H1 (cell line): ENCODE results near the gene RFTN2. TPM values are rescaled to one million over a fixed set of nuclear protein-coding genes. Genes with fewer than 3 reads are reported as not detected.

Source experiments
- CTCF ChIA-PET: fragments of 300-600 bp; sonication (Branson Sonifier 250); formaldehyde crosslinking; loops from one replicate; lab custom pipeline; 2021; ENCODE audit not compliant: partially characterized antibody; lab: Charles Lee
- POLR2A ChIA-PET: fragments of 300-600 bp; sonication (Branson Sonifier 250); formaldehyde crosslinking; loops from one replicate; lab custom pipeline; 2021; ENCODE audit warnings: inconsistent platforms; ENCODE audit not compliant: partially characterized antibody; lab: Charles Lee
- DNase-seq, 2 experiments: peaks; one replicate each; pipeline versions ENCODE4 v3.0.0 to v3.0.0-alpha.2; 2010 to 2022; ENCODE audit warnings: low spot score in 2 of 2, low read depth in 1 of 2, mixed read lengths in 1 of 2
- FAIRE-seq: peaks from 2 replicates; lab custom pipeline; 2011; peaks lifted over from hg19 to GRCh38; lab: Jason Lieb, UNC
- H2AFZ ChIP-seq: 2 replicates; pipeline ENCODE4 v1.8.1; 2012; ENCODE audit warnings: low read length, inconsistent platforms
- H2AK5ac ChIP-seq: 2 replicates; pipeline ENCODE4 v1.6.1; 2013; ENCODE audit warnings: low read depth, low read length
- H2BK120ac ChIP-seq: replicated peaks from 2 replicates; pipeline ENCODE3; 2013; ENCODE audit warnings: low read depth, low read length, inconsistent platforms
- H2BK12ac ChIP-seq: 2 replicates; pipeline ENCODE4 v1.6.1; 2013; ENCODE audit warnings: low read depth, low read length
- H2BK15ac ChIP-seq: 2 replicates; pipeline ENCODE4 v1.6.1; 2013; ENCODE audit warnings: low read length
- H2BK20ac ChIP-seq: 2 replicates; pipeline ENCODE4 v1.6.1; 2013; ENCODE audit warnings: low read length
- H2BK5ac ChIP-seq: 2 replicates; pipeline ENCODE4 v1.6.1; 2013; ENCODE audit warnings: low read depth, low read length
- H3K14ac ChIP-seq: 2 replicates; pipeline ENCODE4 v1.6.1; 2013; ENCODE audit warnings: inconsistent platforms; ENCODE audit not compliant: insufficient read length
- H3K18ac ChIP-seq: 2 replicates; pipeline ENCODE4 v1.6.1; 2013; ENCODE audit warnings: low read length; ENCODE audit errors: extremely low read depth
- H3K23ac ChIP-seq: 2 replicates; pipeline ENCODE4 v1.6.1; 2013; ENCODE audit warnings: inconsistent platforms; ENCODE audit not compliant: insufficient read length
- H3K23me2 ChIP-seq: 2 replicates; pipeline ENCODE4 v1.6.1; 2013; ENCODE audit warnings: low read depth, low read length
- H3K27ac ChIP-seq: 2 replicates; pipeline ENCODE4 v1.6.1; 2011; ENCODE audit warnings: low read depth, low read length, inconsistent platforms
- H3K27me3 ChIP-seq, 4 experiments: replicated peaks in 1 of 4; 1 replicate in 1 of 4; 2 replicates in 3 of 4; pipeline versions ENCODE4 v1.6.1 to v1.8.1; 2011 to 2013; ENCODE audit warnings: low read length in 3 of 4, mild to moderate bottlenecking in 3 of 4, inconsistent platforms in 2 of 4, mixed read lengths in 2 of 4, moderate library complexity in 1 of 4; ENCODE audit not compliant: control insufficient read depth in 3 of 4, insufficient read depth in 3 of 4; ENCODE audit errors: extremely low read depth in 1 of 4
- H3K36me3 ChIP-seq, 4 experiments: 2 replicates each; pipeline versions ENCODE4 v1.6.1 to v1.8.1; 2011 to 2013; ENCODE audit warnings: mild to moderate bottlenecking in 4 of 4, low read length in 3 of 4, moderate library complexity in 2 of 4, control low read depth in 1 of 4, inconsistent platforms in 1 of 4; ENCODE audit not compliant: insufficient read depth in 4 of 4, control insufficient read depth in 2 of 4
- H3K4ac ChIP-seq: replicated peaks from 2 replicates; pipeline ENCODE3; 2013; ENCODE audit warnings: low read length, low read depth, mixed read lengths, inconsistent platforms; ENCODE audit not compliant: insufficient read length
- H3K4me1 ChIP-seq, 4 experiments: replicated peaks in 1 of 4; 1 replicate in 1 of 4; 2 replicates in 3 of 4; pipeline versions ENCODE4 v1.6.1 to v1.8.1; 2011 to 2013; ENCODE audit warnings: low read length in 3 of 4, inconsistent platforms in 2 of 4, mixed read lengths in 1 of 4; ENCODE audit not compliant: insufficient read depth in 4 of 4, control insufficient read depth in 3 of 4
- H3K4me2 ChIP-seq, 2 experiments: 2 replicates each; pipeline versions ENCODE4 v1.6.1 to v1.8.1; 2011 to 2013; ENCODE audit warnings: low read depth in 2 of 2, low read length in 2 of 2, control low read depth in 1 of 2, inconsistent platforms in 1 of 2, mild to moderate bottlenecking in 1 of 2; ENCODE audit not compliant: insufficient read depth in 1 of 2
- H3K4me3 ChIP-seq, 4 experiments: fragments of 200-600, 300-600 bp in 1 of 4; sonication (generic), shearing (Covaris generic), sonication (Bioruptor Twin) in 1 of 4; 2 replicates each; pipeline versions ENCODE4 v1.5.1 to v1.8.1; 2011 to 2016; ENCODE audit warnings: low read length in 4 of 4, low read depth in 3 of 4, control low read depth in 2 of 4, inconsistent platforms in 2 of 4, mild to moderate bottlenecking in 2 of 4, mixed read lengths in 1 of 4, moderate library complexity in 1 of 4; ENCODE audit not compliant: insufficient read depth in 2 of 4; ENCODE audit errors: extremely low read depth in 1 of 4
- H3K56ac ChIP-seq: replicated peaks from 2 replicates; pipeline ENCODE3; 2013; ENCODE audit warnings: low read depth, mild to moderate bottlenecking, mixed read lengths, low read length, inconsistent platforms; ENCODE audit not compliant: insufficient read length
- H3K79me1 ChIP-seq: 2 replicates; pipeline ENCODE4 v1.6.1; 2013; ENCODE audit warnings: low read depth, low read length, control low read depth
- H3K79me2 ChIP-seq, 2 experiments: 2 replicates each; pipeline versions ENCODE4 v1.6.1 to v1.8.1; 2012 to 2013; ENCODE audit warnings: low read length in 2 of 2, mild to moderate bottlenecking in 2 of 2, inconsistent platforms in 1 of 2; ENCODE audit not compliant: insufficient read depth in 2 of 2, control insufficient read depth in 1 of 2
- H3K9ac ChIP-seq, 4 experiments: replicated peaks in 1 of 4; 1 replicate in 1 of 4; 2 replicates in 3 of 4; pipeline versions ENCODE4 v1.6.1 to v1.8.1; 2011 to 2013; ENCODE audit warnings: low read depth in 3 of 4, low read length in 3 of 4, control low read depth in 2 of 4, mild to moderate bottlenecking in 2 of 4, moderate library complexity in 2 of 4, inconsistent platforms in 1 of 4; ENCODE audit errors: extremely low read depth in 1 of 4
- H3K9me3 ChIP-seq, 2 experiments: 2 replicates each; pipeline versions ENCODE4 v1.6.1 to v1.8.1; 2012 to 2013; ENCODE audit warnings: mild to moderate bottlenecking in 2 of 2, moderate library complexity in 2 of 2, control low read depth in 1 of 2, inconsistent platforms in 1 of 2, low read depth in 1 of 2, low read length in 1 of 2, mixed read lengths in 1 of 2; ENCODE audit not compliant: insufficient read depth in 2 of 2
- H4K20me1 ChIP-seq, 2 experiments: replicated peaks in 1 of 2; 2 replicates each; pipeline versions ENCODE3 to v1.8.1; 2011 to 2013; ENCODE audit warnings: inconsistent platforms in 2 of 2, low read length in 2 of 2, mild to moderate bottlenecking in 1 of 2; ENCODE audit not compliant: insufficient read depth in 2 of 2, control insufficient read depth in 1 of 2
- H4K5ac ChIP-seq: 2 replicates; pipeline ENCODE4 v1.6.1; 2013; ENCODE audit warnings: low read length, low read depth, mixed read lengths, inconsistent platforms; ENCODE audit not compliant: insufficient read length
- H4K8ac ChIP-seq: 2 replicates; pipeline ENCODE4 v1.8.0; 2013; ENCODE audit warnings: mild to moderate bottlenecking, moderate library complexity, low read length, inconsistent platforms; ENCODE audit not compliant: insufficient read depth; ENCODE audit errors: extremely low read depth
- H4K91ac ChIP-seq: replicated peaks from 2 replicates; pipeline ENCODE3; 2013; ENCODE audit warnings: low read length, mixed read lengths, inconsistent platforms; ENCODE audit not compliant: insufficient read length
- BCL11A ChIP-seq, 2 experiments: IDR thresholded peaks; one replicate each; pipeline ENCODE4 v1.6.1; 2011; ENCODE audit warnings: low read depth in 2 of 2, low read length in 2 of 2, mild to moderate bottlenecking in 2 of 2
- BRCA1 ChIP-seq: IDR thresholded peaks from 2 replicates; pipeline ENCODE4 v1.6.1; 2012; ENCODE audit warnings: low read depth, low read length, improper control_type of control experiment
- CBX5 ChIP-seq: fragments of 300-800, 300-1000 bp; sonication (generic); IDR thresholded peaks from 2 replicates; pipeline ENCODE4 v1.7.1; 2016; ENCODE audit warnings: antibody characterized with exemption, low read length, low read depth
- CREB1 ChIP-seq: IDR thresholded peaks from 2 replicates; pipeline ENCODE4 v1.6.1; 2012; ENCODE audit warnings: inconsistent platforms
- CTBP2 ChIP-seq: IDR thresholded peaks from 2 replicates; pipeline ENCODE4 v1.7.0; 2011; ENCODE audit warnings: borderline replicate concordance, mild to moderate bottlenecking, moderate library complexity, mixed read lengths, low read length; ENCODE audit not compliant: insufficient read depth, insufficient read length
- GTF2F1 ChIP-seq: IDR thresholded peaks from 2 replicates; pipeline ENCODE4 v1.6.1; 2012; ENCODE audit warnings: low read depth, low read length, improper control_type of control experiment, borderline replicate concordance
- JUND ChIP-seq: IDR thresholded peaks from 2 replicates; pipeline ENCODE4 v1.6.1; 2011; ENCODE audit warnings: mild to moderate bottlenecking, improper control_type of control experiment, low read length
- KDM1A ChIP-seq: fragments of 200-600, 300-600 bp; sonication (generic); IDR thresholded peaks from 2 replicates; pipeline ENCODE4 v1.7.1; 2016; ENCODE audit warnings: mild to moderate bottlenecking, low read length, borderline replicate concordance
- KDM5A ChIP-seq: fragments of 200-600 bp; IDR thresholded peaks from 2 replicates; pipeline ENCODE4 v1.7.1; 2012; ENCODE audit warnings: mild to moderate bottlenecking, low read length, inconsistent platforms, mixed read lengths
- POU5F1 ChIP-seq: IDR thresholded peaks from 2 replicates; pipeline ENCODE4 v1.6.1; 2011; ENCODE audit warnings: low read depth, mild to moderate bottlenecking, low read length, moderate library complexity
- RAD21 ChIP-seq, 2 experiments: IDR thresholded peaks in 1 of 2; conservative IDR thresholded peaks in 1 of 2; 2 replicates each; pipeline ENCODE4 v1.6.1; 2011; ENCODE audit warnings: low read depth in 2 of 2, low read length in 2 of 2, improper control_type of control experiment in 1 of 2, inconsistent platforms in 1 of 2, mild to moderate bottlenecking in 1 of 2, moderate library complexity in 1 of 2
- RBBP5 ChIP-seq: IDR thresholded peaks from 2 replicates; pipeline ENCODE4 v1.7.1; 2012; ENCODE audit warnings: low read depth, mild to moderate bottlenecking, inconsistent platforms, low read length, moderate library complexity, borderline replicate concordance
- SAP30 ChIP-seq: fragments of 300-600 bp; sonication (generic); IDR thresholded peaks from 2 replicates; pipeline ENCODE4 v1.7.1; 2012; ENCODE audit warnings: low read length, moderate library complexity, mild to moderate bottlenecking, inconsistent platforms; ENCODE audit not compliant: insufficient read depth, insufficient replicate concordance
- YY1 ChIP-seq: IDR thresholded peaks from 2 replicates; pipeline ENCODE4 v1.6.1; 2011; ENCODE audit warnings: low read depth, mild to moderate bottlenecking, low read length
- ZNF274 ChIP-seq: IDR thresholded peaks from 2 replicates; pipeline ENCODE4 v1.7.0; 2012; ENCODE audit warnings: low read length, borderline replicate concordance; ENCODE audit errors: extremely low read depth
- WGBS, 2 experiments: shearing (Covaris generic) in 1 of 2; methylation state at CpG; one replicate each; pipeline versions ENCODE4 v1.1.6 to v1.1.7; 2013 to 2015; ENCODE audit warnings: low lambda C conversion rate in 2 of 2, mixed read lengths in 2 of 2, inconsistent platforms in 1 of 2, low coverage in 1 of 2, missing lambda C conversion rate in 1 of 2; ENCODE audit not compliant: insufficient replicate concordance in 2 of 2, insufficient coverage in 1 of 2, insufficient read length in 1 of 2; ENCODE audit errors: extremely low coverage in 1 of 2, missing lambda C conversion rate in 1 of 2; 5-methylcytosine and 5-hydroxymethylcytosine counted together
- polyA plus RNA-seq, 7 experiments: library from polyadenylated mRNA; depleted of rRNA in 3 of 7; stranded (reverse) in 5 of 7; unstranded in 2 of 7; fragments of >200 nt in 5 of 7; fragments of 200-250 nt in 2 of 7; gene quantifications; 1 replicate in 5 of 7; 2 replicates in 1 of 7; 4 replicates in 1 of 7; pipeline versions ENCODE4 v1.2.1 to v1.2.3, GENCODE V29; 2011 to 2013; ENCODE audit warnings: missing spikeins in 2 of 7, mixed read lengths in 2 of 7
- total RNA-seq: library from RNA; stranded (reverse); fragmentation: NEBNext Ultra II Directional; extraction: Animal tissue kit (Norgen Biotek cat#: 25700); gene quantifications from 2 replicates; pipeline ENCODE4 v1.2.1, GENCODE V29; 2021

RFTN2 gene
- total and polyA plus RNA-seq, 2 of the 8 experiments (the other 6 are each of a cell fraction or from before 2014, with no cell fraction given): 2.3 to 2.4 TPM

DNA sequence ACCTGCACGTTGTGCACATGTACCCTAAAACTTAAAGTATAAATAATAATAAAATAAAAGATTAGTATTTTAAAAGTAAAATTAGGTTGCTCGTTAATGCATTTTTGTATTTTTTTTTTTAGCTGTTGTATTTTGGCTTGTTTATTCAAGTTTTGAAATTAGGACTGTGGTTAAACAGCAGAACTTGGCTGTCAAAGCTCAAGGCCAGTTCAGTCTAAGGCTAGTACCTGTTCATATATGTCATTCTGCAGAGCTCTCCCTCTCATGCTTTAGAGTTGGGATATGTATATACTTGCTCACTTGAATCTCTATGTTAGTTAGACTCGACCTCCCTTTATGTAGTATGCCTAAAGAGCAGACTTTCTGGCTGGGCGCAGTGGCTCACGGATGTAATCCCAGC, 126.8 kb downstream of the RFTN2 start:
- CTCF ChIA-PET: interaction anchor here (1.1 kb wide), 1 partner anchor 19 kb away, joined by 3 read pairs; no protein-coding TSS in a partner anchor
- DNase-seq: no peak
- H2BK120ac ChIP-seq: no peak overlapping the region
- no peak overlapping the region for H3K4ac ChIP-seq
- no peaks in the 10 kb centered on the region for H3K4me1 ChIP-seq
- H3K79me2 ChIP-seq: no peaks in the 10 kb centered on the region
- no peak overlapping the region for H2BK20ac ChIP-seq
- no peak overlapping the region for H3K14ac ChIP-seq
- H4K5ac ChIP-seq: no peak overlapping the region
- H3K79me1 ChIP-seq: no peaks in the 10 kb centered on the region
- H2AFZ ChIP-seq: no peak overlapping the region
- POLR2A ChIA-PET: interaction anchor here (0.7 to 1.2 kb wide), 3 partner anchors 8 to 104 kb away, joined by 3 read pairs; no protein-coding TSS in a partner anchor
- no peaks in the 10 kb centered on the region for H3K23me2 ChIP-seq
- H3K9ac ChIP-seq: no peak overlapping the region
- peaks cover 2 to 39% (median 9%) of the 10 kb centered on the region in 4 experiments; a peak in 7 of 8 replicates for H3K36me3 ChIP-seq
- no peak overlapping the region for H2BK12ac ChIP-seq
- H3K27me3 ChIP-seq: no peaks in the 10 kb centered on the region
- H4K91ac ChIP-seq: no peak overlapping the region
- H4K8ac ChIP-seq: no peak overlapping the region
- no peak overlapping the region for H3K23ac ChIP-seq
- H3K4me2 ChIP-seq: no peak overlapping the region
- H3K27ac ChIP-seq: no peak overlapping the region
- no peak overlapping the region for H2AK5ac ChIP-seq
- no peak overlapping the region for H3K4me3 ChIP-seq
- H2BK15ac ChIP-seq: no peak overlapping the region
- no peak overlapping the region for H2BK5ac ChIP-seq
- no peak overlapping the region for H3K56ac ChIP-seq
- WGBS, 2 experiments: 93% methylated on average over 5 of the region's 5 CpGs; no CpG with 5 or more reads in 1 of the 2 experiments
- H3K18ac ChIP-seq: no peak overlapping the region
- H3K9me3 ChIP-seq: no peaks in the 10 kb centered on the region
- no peaks in the 10 kb centered on the region for H4K20me1 ChIP-seq
- no peak for FAIRE-seq
- TF ChIP-seq RBBP5 (no peak), KDM1A (no peak), SAP30 (no peak), POU5F1 (no peak), CREB1 (no peak), YY1 (no peak), GTF2F1 (no peak), ZNF274 (no peak), BRCA1 (no peak), CTBP2 (no peak), KDM5A (no peak), RAD21 (IDR thresholded peaks at IDR 0.05 in 1 of 2, conservative IDR thresholded peaks at IDR 0.05 in 1 of 2; ENCODE audit: low read depth in 2 of 2, low read length in 2 of 2) (no peak), JUND (no peak), CBX5 (no peak), BCL11A (IDR thresholded peaks at IDR 0.05; ENCODE audit: low read depth in 2 of 2, low read length in 2 of 2) (no peak)
